ENCODE results near the gene SKI.

DNA sequence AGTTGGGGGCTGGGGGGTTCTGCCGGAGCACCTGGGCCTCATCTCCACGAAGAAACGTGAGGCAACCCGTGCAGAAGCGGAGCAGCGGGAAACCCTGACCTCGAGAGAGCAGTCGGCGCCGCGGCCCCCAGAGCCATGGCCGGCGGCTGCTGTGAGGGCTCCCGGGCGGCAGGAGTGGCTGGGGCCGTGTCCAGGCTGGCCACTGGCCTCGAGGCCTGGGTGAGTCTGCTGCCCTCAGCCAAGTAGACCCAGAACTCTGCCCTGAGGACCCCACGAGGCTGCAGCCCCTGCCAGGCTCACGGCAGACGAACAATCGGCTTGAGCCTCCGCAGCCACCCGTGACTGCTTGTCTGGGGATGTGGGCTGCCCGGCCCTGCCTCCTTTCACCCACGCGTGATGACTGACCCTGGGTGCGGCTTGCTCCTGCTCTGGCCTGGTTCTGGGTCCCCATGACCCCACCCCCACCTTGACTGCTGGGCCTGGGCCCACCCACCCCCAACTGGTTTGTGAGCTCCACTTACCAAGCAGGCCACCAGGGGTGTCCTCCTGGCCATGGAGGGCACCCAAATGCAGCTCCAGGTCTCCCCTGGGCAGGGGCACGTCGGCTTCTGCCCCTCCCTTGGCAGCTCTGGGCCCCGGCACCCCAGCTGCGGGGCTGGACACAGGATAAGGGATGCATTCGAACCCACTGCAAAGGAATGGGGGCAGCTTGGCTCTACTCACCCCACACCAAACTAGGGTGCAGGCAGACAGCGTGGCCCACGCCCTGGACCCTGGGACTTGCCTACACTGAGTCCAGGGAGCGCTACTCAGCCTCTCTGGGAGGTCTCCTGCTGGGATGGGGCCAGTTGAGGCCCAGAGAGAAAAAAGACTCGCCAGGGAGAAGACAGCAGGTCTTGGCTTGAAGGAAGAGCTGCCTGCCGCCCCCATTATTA, 129.1 kb downstream of the SKI start:
- TF ChIP-seq POLR2AphosphoS5 (IDR thresholded peaks at IDR 0.05; ENCODE audit: borderline replicate concordance, low read depth, low read length): no peak
- no peak for TF ChIP-seq EZH2 (IDR thresholded peaks at IDR 0.05)
- no peak for TF ChIP-seq FOXP2 (optimal IDR thresholded peaks at IDR 0.05; ENCODE audit: control extremely low read depth, extremely low read length, insufficient read depth)

Data from SK-N-MC (cell line).